GM18520 (cell line): ENCODE measurements around the gene SEC24C.
A peak's percentile ranks its signal among the peaks of the same experiment; 100 is the strongest.

Experiments
- ATAC-seq: cut with Tn5 transposase; IDR thresholded peaks from one replicate; pipeline ENCODE4 v1.9.1; 2021; ENCODE audit not compliant: unreplicated experiment

Gene SEC24C

DNA sequence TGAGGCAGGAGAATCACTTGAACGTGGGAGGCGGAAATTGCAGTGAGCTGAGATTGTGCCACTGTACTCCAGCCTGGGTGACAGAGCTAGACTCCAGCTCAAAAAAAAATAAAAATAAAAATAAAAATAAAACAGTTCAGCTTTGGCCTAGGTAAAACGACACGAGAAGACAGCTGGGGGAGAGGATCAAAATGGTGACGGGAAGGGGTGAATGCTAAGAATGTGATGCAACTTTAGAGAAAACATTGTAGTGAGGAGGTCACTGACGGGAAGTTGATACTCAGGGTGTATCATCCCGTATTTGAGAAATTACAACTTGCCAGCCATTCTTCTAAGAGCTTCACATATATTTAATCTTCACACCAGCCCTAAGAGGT is 66.2 kb downstream of the SEC24C start:
- ATAC-seq: no peak

GRCh38 chr10:73810735-73811465 is 66.7 kb downstream of the SEC24C start:
- ATAC-seq: peak; percentile 4

- no peak for ATAC-seq
Observed at GRCh38 chr10:73812657-73813056, 68.5 kb downstream of the SEC24C start.

GRCh38 chr10:73813333-73813732 is 69.2 kb downstream of the SEC24C start:
- ATAC-seq: no peak

- no peak for ATAC-seq
Observed at GRCh38 chr10:73814276-73814895, 70.2 kb downstream of the SEC24C start.

GRCh38 chr10:73814896-73815718 is 70.9 kb downstream of the SEC24C start:
- no peak for ATAC-seq

DNA sequence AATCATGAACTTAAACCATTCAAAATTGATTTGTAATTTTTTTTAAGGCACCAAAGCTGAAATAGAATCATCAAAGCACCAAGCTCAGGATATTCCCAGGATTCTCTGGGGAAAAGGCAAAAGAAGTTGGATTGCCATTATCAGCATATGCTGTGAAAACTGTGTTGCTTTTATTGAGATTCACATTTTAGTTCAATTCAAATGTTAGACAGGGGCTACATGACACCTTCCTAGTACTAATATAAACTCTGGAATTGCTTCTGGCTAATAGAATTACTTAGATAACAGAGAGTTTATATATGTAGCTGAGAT is 71.5 kb downstream of the SEC24C start:
- ATAC-seq: no peak

GRCh38 chr10:73816917-73817729 is 73.0 kb downstream of the SEC24C start:
- no peak for ATAC-seq

GRCh38 chr10:73817826-73818225 is 73.7 kb downstream of the SEC24C start:
- ATAC-seq: no peak

GRCh38 chr10:73818402-73818801 is 74.2 kb downstream of the SEC24C start:
- no peak for ATAC-seq

DNA sequence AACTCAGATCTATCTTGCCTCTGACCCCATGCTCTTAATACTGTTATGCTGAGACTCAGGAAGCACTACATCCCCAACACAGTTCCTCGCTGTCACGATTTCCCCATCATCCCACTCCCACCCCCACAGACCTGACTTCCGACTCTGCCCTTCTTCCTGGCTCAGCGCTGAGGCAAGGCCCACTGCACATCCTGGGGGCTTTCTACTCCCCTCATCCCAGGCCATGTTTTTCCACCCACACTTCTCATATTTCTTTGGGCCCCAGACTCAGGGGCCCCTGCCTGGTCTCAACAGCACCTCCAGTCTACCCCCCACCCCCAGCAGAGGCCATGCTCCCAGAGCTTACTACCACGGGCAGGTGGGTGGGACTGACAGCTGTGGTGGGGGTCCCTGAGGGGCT is 74.9 kb downstream of the SEC24C start:
- no peak for ATAC-seq

DNA sequence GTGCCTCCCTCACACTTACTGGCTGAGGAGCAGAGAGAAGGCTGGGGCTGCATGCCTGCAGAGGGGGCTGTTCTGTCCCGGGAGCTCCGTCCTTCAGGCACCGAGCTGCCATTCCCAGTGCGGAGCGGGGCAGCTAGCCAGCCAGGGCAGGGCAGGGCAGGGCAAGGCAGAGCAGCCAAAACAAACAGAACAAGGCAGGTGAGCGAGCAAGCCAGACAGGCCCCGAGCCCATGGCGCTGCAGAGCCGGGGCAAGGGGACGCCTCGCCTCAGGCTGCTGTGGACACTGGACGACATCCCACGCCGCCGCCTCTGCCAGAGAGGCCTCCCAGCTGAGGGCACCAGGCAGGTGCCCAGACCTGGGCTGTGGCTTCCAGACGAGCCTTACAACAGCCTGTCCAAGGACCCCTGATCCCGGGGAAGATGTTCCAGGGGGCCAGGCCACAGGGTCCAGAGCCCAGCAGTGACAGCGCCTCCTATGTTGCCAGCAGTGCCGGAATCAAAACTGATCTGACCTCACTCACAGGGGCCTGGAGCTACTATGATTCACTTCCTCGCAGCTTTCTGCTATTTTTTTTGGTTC is 75.4 kb downstream of the SEC24C start:
- ATAC-seq: no peak
